Measurements from ENCODE around the gene ADRB1. TPM values are rescaled to one million over a fixed set of nuclear protein-coding genes. Genes with fewer than 3 reads are reported as not detected.

ADRB1 gene
- not detected for total RNA-seq

DNA sequence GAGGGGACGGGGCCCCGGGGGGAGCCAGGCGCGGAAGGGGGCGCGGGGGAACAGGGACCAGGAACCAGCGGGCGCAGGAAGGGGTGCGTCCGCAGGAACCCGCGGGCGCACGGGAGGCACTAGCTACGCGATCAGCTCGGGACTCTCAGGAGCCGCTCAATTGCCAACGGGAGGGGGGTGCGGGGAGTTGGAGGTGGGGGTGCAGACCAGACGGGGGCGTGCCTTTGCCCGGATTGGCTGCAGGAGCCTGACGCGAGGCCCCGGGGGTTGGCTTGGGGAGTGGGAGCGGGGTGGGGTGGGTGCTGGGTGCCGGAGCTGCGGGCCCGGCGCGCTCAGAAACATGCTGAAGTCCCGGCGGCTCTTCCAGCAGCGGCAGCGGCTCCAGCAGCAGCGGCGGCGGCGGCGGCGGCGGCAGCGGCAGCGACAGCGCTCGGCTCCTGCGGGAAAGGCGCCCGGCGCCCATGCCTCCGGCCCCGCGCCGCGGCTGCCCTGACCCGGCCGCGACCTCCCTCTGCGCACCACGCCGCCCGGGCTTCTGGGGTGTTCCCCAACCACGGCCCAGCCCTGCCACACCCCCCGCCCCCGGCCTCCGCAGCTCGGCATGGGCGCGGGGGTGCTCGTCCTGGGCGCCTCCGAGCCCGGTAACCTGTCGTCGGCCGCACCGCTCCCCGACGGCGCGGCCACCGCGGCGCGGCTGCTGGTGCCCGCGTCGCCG lies at the start of gene ADRB1:
ADRB1 (plus strand) TSS at position 335 of the 715 bp plus-strand sequence; CDS start at position 602, 267 bp downstream.
- H3K4me1 Mint-ChIP-seq, result peaks cover 16% of the 10 kb centered on the region
- H3K4me3 Mint-ChIP-seq, result peak within 1 kb of the TSS; percentile 61
- H3K27ac Mint-ChIP-seq, result no peak within 1 kb of the TSS
- intact Hi-C loops (cut with DNase I, micrococcal nuclease), result loop anchor here in 1 of 2 experiments (5.0 kb wide), 1 partner anchor 81 kb away; no protein-coding TSS in a partner anchor
- ChIA-PET POLR2A (interaction anchor here (0.6 to 0.7 kb wide), 2 partner anchors 361 to 836 kb away, joined by 3 to 4 read pairs; no protein-coding TSS in a partner anchor), CTCF (interaction anchor here (0.7 to 1.5 kb wide), 2 partner anchors 18 to 245 kb away, joined by 4 read pairs; no protein-coding TSS in a partner anchor)
- ATAC-seq, result peak; percentile 54
- no peaks in the 10 kb centered on the region for H3K9me3 Mint-ChIP-seq (ENCODE audit: low read depth)
- peaks cover 54% of the 10 kb centered on the region for H3K27me3 Mint-ChIP-seq
- H3K36me3 Mint-ChIP-seq (ENCODE audit: low read depth), result no peaks in the 10 kb centered on the region
- peak; percentile 60 for DNase-seq

- DNase-seq (no peak), ATAC-seq (no peak)
- ChIA-PET POLR2A (no interaction called here), CTCF (interaction anchor here (0.6 to 1.1 kb wide), 2 partner anchors 11 to 46 kb away, joined by 4 read pairs; no protein-coding TSS in a partner anchor)
- Mint-ChIP-seq H3K36me3 (ENCODE audit: low read depth) (no peaks in the 10 kb centered on the region), H3K9me3 (ENCODE audit: low read depth) (no peaks in the 10 kb centered on the region), H3K4me3 (no peak overlapping the region), H3K27ac (no peak overlapping the region), H3K4me1 (peaks cover 10% of the 10 kb centered on the region), H3K27me3 (peaks cover 25% of the 10 kb centered on the region)
- intact Hi-C loops (cut with DNase I, micrococcal nuclease), result no loop called here
Measured at GRCh38 chr10:113995201-113995600, 48.5 kb upstream of the ADRB1 start.

DNA sequence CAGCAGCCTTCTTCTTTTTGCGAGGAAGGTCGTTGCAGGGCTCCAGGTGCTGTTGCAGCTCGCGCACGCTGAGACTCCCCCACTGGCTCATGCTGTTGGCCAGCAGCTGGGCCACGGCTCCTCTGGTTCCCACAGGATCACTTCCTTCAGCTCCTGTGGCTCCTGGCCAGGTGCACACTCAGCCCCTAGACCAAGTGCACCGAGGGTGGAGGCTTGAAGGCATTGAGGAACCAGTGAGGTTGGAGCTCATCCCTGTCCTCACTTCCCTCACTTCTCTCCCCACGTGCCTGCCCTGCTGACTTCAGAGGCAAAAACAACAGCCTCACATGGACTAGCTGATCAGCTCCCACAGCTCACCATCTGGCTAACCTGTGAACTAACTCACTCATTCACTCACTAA lies 46.2 kb upstream of the ADRB1 start:
- peaks cover 20% of the 10 kb centered on the region for H3K27me3 Mint-ChIP-seq
- intact Hi-C loops (cut with DNase I, micrococcal nuclease), result no loop called here
- no peak for ATAC-seq
- no peaks in the 10 kb centered on the region for H3K9me3 Mint-ChIP-seq (ENCODE audit: low read depth)
- CTCF ChIA-PET, result interaction anchor here (0.6 kb wide), 1 partner anchor 125 kb away, joined by 3 read pairs; no protein-coding TSS in a partner anchor
- DNase-seq, result no peak
- no peak overlapping the region for H3K4me3 Mint-ChIP-seq
- H3K4me1 Mint-ChIP-seq, result peaks cover 5% of the 10 kb centered on the region
- POLR2A ChIA-PET, result no interaction called here
- H3K27ac Mint-ChIP-seq, result no peak overlapping the region
- H3K36me3 Mint-ChIP-seq (ENCODE audit: low read depth), result no peaks in the 10 kb centered on the region

DNA sequence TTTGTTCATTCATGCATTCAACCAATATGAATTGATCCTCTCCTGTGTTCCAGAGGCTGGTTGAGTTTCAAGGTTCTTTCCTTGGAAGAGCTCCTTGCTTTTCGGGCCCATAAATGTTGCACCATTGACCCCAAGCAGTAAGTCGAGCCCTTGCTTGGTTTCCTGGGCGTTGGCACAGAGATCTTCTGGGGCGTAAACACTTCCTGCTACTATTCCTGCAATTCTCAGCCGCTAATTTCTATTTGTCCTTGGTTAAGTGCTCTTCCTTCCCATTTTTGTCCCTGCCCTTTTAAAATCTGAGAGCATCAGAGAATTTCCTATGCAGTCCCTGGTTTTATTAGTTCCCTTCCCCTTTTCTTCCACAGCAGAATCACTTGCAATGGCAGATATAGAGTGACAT lies 44.1 kb upstream of the ADRB1 start:
- DNase-seq, result no peak
- intact Hi-C loops (cut with DNase I, micrococcal nuclease), result no loop called here
- Mint-ChIP-seq H3K9me3 (ENCODE audit: low read depth) (no peaks in the 10 kb centered on the region), H3K4me1 (peaks cover 5% of the 10 kb centered on the region), H3K4me3 (no peak overlapping the region), H3K36me3 (ENCODE audit: low read depth) (no peaks in the 10 kb centered on the region), H3K27ac (no peak overlapping the region), H3K27me3 (peaks cover 21% of the 10 kb centered on the region)
- ATAC-seq, result no peak
- ChIA-PET CTCF (no interaction called here), POLR2A (no interaction called here)

DNA sequence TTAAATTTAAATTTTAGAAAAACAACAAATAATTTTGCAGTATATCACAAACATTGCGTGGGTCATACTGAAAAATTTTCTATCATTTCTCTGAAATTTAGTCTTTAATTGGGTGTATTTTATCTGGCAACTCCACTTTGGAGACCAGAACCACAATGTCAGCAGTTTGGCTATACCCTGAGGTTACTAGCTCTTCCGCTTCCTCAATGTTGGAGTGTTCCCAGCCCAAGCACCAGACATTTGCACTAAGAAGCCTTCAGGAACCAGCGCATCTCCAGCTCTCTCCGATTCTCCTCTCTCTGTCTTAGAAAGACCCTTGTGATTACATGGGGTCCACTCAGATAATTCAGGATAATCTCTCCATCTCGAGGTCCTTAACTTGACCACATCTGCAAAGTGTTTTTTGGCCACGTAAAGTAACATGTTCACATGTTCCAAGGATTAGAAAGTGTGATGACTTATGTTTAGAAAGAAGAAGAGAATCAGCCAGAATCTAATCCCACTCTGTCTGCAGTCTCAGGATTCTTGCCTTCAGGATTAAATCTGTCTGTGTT lies 43.1 kb upstream of the ADRB1 start:
- CTCF ChIA-PET, result no interaction called here
- ATAC-seq, result no peak
- H3K9me3 Mint-ChIP-seq (ENCODE audit: low read depth), result no peaks in the 10 kb centered on the region
- peaks cover 22% of the 10 kb centered on the region for H3K27me3 Mint-ChIP-seq
- DNase-seq, result no peak
- no peaks in the 10 kb centered on the region for H3K36me3 Mint-ChIP-seq (ENCODE audit: low read depth)
- no peak overlapping the region for H3K27ac Mint-ChIP-seq
- POLR2A ChIA-PET, result no interaction called here
- no peak overlapping the region for H3K4me3 Mint-ChIP-seq
- peaks cover 5% of the 10 kb centered on the region for H3K4me1 Mint-ChIP-seq
- intact Hi-C loops (cut with DNase I, micrococcal nuclease), result no loop called here

DNA sequence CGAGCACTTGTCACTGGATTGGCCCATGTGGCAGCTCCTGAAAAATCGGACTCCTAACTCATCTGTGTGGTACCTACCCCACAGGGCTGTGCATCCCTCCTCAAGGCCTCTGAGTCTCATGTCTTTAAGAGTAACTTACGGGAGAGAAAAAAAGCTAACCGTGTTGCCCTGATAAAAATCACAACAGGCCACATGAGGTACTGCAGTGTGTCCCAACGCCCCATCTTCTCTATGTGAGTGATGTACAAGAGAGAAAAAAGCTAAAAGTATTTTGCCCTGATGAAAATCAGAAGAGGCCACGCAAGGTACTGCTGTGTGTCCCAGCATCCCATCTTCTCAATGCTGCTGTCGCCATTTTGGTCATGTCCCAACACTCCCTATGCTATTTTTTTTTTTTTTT lies 41.2 kb upstream of the ADRB1 start:
- intact Hi-C loops (cut with DNase I, micrococcal nuclease), result no loop called here
- ATAC-seq (no peak), DNase-seq (no peak)
- ChIA-PET POLR2A (no interaction called here), CTCF (no interaction called here)
- Mint-ChIP-seq H3K4me3 (no peak overlapping the region), H3K9me3 (ENCODE audit: low read depth) (no peaks in the 10 kb centered on the region), H3K36me3 (ENCODE audit: low read depth) (no peaks in the 10 kb centered on the region), H3K4me1 (peaks cover 5% of the 10 kb centered on the region), H3K27me3 (peaks cover 11% of the 10 kb centered on the region), H3K27ac (no peak overlapping the region)

GRCh38 chr10:114003161-114003941 lies 40.3 kb upstream of the ADRB1 start:
- ATAC-seq (no peak), DNase-seq (no peak)
- POLR2A ChIA-PET, result no interaction called here
- Mint-ChIP-seq H3K27ac (no peak overlapping the region), H3K27me3 (peaks cover 11% of the 10 kb centered on the region), H3K36me3 (ENCODE audit: low read depth) (no peaks in the 10 kb centered on the region), H3K4me1 (peaks cover 5% of the 10 kb centered on the region), H3K9me3 (ENCODE audit: low read depth) (no peaks in the 10 kb centered on the region), H3K4me3 (no peak overlapping the region)
- CTCF ChIA-PET, result no interaction called here
- intact Hi-C loops (cut with DNase I, micrococcal nuclease), result no loop called here

GRCh38 chr10:114009281-114009996 lies 34.2 kb upstream of the ADRB1 start:
- intact Hi-C loops (cut with DNase I, micrococcal nuclease), result no loop called here
- ChIA-PET CTCF (no interaction called here), POLR2A (no interaction called here)
- H3K36me3 Mint-ChIP-seq (ENCODE audit: low read depth), result no peaks in the 10 kb centered on the region
- ATAC-seq (no peak), DNase-seq (no peak)
- H3K27ac Mint-ChIP-seq, result no peak overlapping the region
- no peak overlapping the region for H3K4me3 Mint-ChIP-seq
- H3K27me3 Mint-ChIP-seq, result peaks cover 3% of the 10 kb centered on the region
- H3K9me3 Mint-ChIP-seq (ENCODE audit: low read depth), result no peaks in the 10 kb centered on the region
- no peaks in the 10 kb centered on the region for H3K4me1 Mint-ChIP-seq

- POLR2A ChIA-PET, result no interaction called here
- Mint-ChIP-seq H3K27ac (no peak overlapping the region), H3K36me3 (ENCODE audit: low read depth) (no peaks in the 10 kb centered on the region), H3K27me3 (peaks cover 1% of the 10 kb centered on the region), H3K4me1 (no peaks in the 10 kb centered on the region), H3K9me3 (ENCODE audit: low read depth) (peaks cover under 1% of the 10 kb centered on the region), H3K4me3 (no peak overlapping the region)
- ATAC-seq (no peak), DNase-seq (no peak)
- intact Hi-C loops (cut with DNase I, micrococcal nuclease), result no loop called here
- CTCF ChIA-PET, result no interaction called here
Measured at GRCh38 chr10:114010316-114010715, 33.4 kb upstream of the ADRB1 start.

- H3K27me3 Mint-ChIP-seq, result peaks cover 1% of the 10 kb centered on the region
- H3K9me3 Mint-ChIP-seq (ENCODE audit: low read depth), result peaks cover 8% of the 10 kb centered on the region
- ATAC-seq, result no peak
- H3K27ac Mint-ChIP-seq, result no peak overlapping the region
- no peaks in the 10 kb centered on the region for H3K4me1 Mint-ChIP-seq
- CTCF ChIA-PET, result no interaction called here
- no peak overlapping the region for H3K4me3 Mint-ChIP-seq
- intact Hi-C loops (cut with DNase I, micrococcal nuclease), result no loop called here
- no peaks in the 10 kb centered on the region for H3K36me3 Mint-ChIP-seq (ENCODE audit: low read depth)
- no peak for DNase-seq
- POLR2A ChIA-PET, result no interaction called here
Measured at GRCh38 chr10:114012650-114013049, 31.0 kb upstream of the ADRB1 start.

DNA sequence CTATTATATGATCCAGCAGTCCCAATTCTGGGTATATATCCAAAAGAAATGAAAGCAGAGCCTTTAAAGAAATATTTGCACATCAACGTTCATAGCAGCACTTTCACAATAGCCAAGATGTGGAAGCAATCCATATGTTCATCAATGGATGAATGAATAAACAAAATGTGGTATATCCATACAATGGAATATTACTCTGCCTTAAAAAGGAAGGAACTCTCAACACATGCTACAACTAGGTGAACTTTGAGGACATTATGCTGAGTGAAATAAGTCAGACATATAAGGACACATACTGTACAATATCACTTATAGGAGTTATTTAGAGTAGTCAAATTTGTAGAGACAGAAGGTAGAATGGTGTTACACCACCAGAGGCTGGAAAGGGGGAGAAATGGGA lies 28.0 kb upstream of the ADRB1 start:
- ChIA-PET POLR2A (no interaction called here), CTCF (no interaction called here)
- Mint-ChIP-seq H3K27me3 (peaks cover 1% of the 10 kb centered on the region), H3K9me3 (ENCODE audit: low read depth) (peaks cover 8% of the 10 kb centered on the region), H3K36me3 (ENCODE audit: low read depth) (no peaks in the 10 kb centered on the region), H3K4me3 (no peak overlapping the region), H3K27ac (no peak overlapping the region), H3K4me1 (no peaks in the 10 kb centered on the region)
- ATAC-seq (no peak), DNase-seq (no peak)
- intact Hi-C loops (cut with DNase I, micrococcal nuclease), result no loop called here
